Naive thymus-derived CD4-positive, alpha-beta T cell (primary cell): ENCODE results near the gene STX16. TPM values are rescaled to one million over a fixed set of nuclear protein-coding genes. Genes with fewer than 3 reads are reported as not detected.
A peak's percentile ranks its signal among the peaks of the same experiment; 100 is the strongest.

ENCODE experiments used
- ATAC-seq: fragments of 150-1000 bp; cut with Tn5 transposase; 2 replicates; pipeline ENCODE4 v1.10.0; 2021; ENCODE audit warnings: mild to moderate bottlenecking, moderate library complexity
- CTCF ChIA-PET: fragments of 350-600 bp; sonication (Branson Sonifier 250); formaldehyde crosslinking; loops from one replicate; lab custom pipeline; 2021; ENCODE audit warnings: antibody characterized with exemption; lab: Charles Lee
- POLR2A ChIA-PET: fragments of 350-600 bp; sonication (Branson Sonifier 250); formaldehyde crosslinking; loops from one replicate; lab custom pipeline; 2021; ENCODE audit warnings: antibody characterized with exemption, inconsistent platforms; lab: Charles Lee
- DNase-seq, 9 donors: peaks; one replicate each; pipeline versions ENCODE4 v3.0.0 to v3.0.0-alpha.2; 2020 to 2022; ENCODE audit warnings: mixed read lengths in 1 of 9
- H3K27ac ChIP-seq: one replicate; pipeline ENCODE4 v1.7.0; 2013; ENCODE audit warnings: mild to moderate bottlenecking, low read depth, low read length, moderate library complexity
- H3K27me3 ChIP-seq, 2 donors: one replicate each; pipeline ENCODE4 v1.7.0; 2013; ENCODE audit warnings: low read length in 2 of 2, mild to moderate bottlenecking in 2 of 2, moderate library complexity in 2 of 2; ENCODE audit not compliant: control insufficient read depth in 2 of 2, insufficient read depth in 2 of 2
- H3K36me3 ChIP-seq, 3 experiments: 1 replicate in 2 of 3; 2 replicates in 1 of 3; pipeline ENCODE4 v1.7.0; 2013; ENCODE audit warnings: low read length in 3 of 3, mild to moderate bottlenecking in 3 of 3, moderate library complexity in 1 of 3; ENCODE audit not compliant: insufficient read depth in 3 of 3, control insufficient read depth in 2 of 3
- H3K4me1 ChIP-seq, 2 donors: one replicate each; pipeline ENCODE4 v1.7.0; 2013; ENCODE audit warnings: low read length in 2 of 2, mild to moderate bottlenecking in 2 of 2, moderate library complexity in 1 of 2; ENCODE audit not compliant: control insufficient read depth in 2 of 2, insufficient read depth in 2 of 2
- H3K4me3 ChIP-seq: 2 replicates; pipeline ENCODE4 v1.7.0; 2013; ENCODE audit warnings: mild to moderate bottlenecking, low read length
- H3K9me3 ChIP-seq, 3 experiments: 1 replicate in 2 of 3; 2 replicates in 1 of 3; pipeline ENCODE4 v1.7.0; 2013; ENCODE audit warnings: low read length in 3 of 3; ENCODE audit not compliant: control insufficient read depth in 2 of 3
- H3K27ac Mint-ChIP-seq, 9 donors: one replicate each; pipeline ENCODE4 v1.8.0; 2020 to 2022; ENCODE audit warnings: mixed read lengths in 9 of 9, mild to moderate bottlenecking in 8 of 9, moderate library complexity in 5 of 9, inconsistent platforms in 2 of 9
- H3K27me3 Mint-ChIP-seq, 5 donors: one replicate each; pipeline ENCODE4 v1.8.0; 2021 to 2022; ENCODE audit warnings: mixed read lengths in 5 of 5, mild to moderate bottlenecking in 1 of 5
- H3K36me3 Mint-ChIP-seq, 5 donors: one replicate each; pipeline ENCODE4 v1.8.0; 2020 to 2022; ENCODE audit warnings: mixed read lengths in 5 of 5, mild to moderate bottlenecking in 3 of 5, inconsistent platforms in 1 of 5
- H3K4me1 Mint-ChIP-seq, 7 donors: one replicate each; pipeline ENCODE4 v1.8.0; 2020 to 2022; ENCODE audit warnings: mixed read lengths in 7 of 7, mild to moderate bottlenecking in 3 of 7, inconsistent platforms in 1 of 7
- H3K4me3 Mint-ChIP-seq, 10 donors: one replicate each; pipeline ENCODE4 v1.8.0; 2020 to 2022; ENCODE audit warnings: mild to moderate bottlenecking in 10 of 10, mixed read lengths in 10 of 10, moderate library complexity in 6 of 10, inconsistent platforms in 2 of 10
- H3K9me3 Mint-ChIP-seq, 11 donors: one replicate each; pipeline ENCODE4 v1.8.0; 2020 to 2022; ENCODE audit warnings: mixed read lengths in 11 of 11, mild to moderate bottlenecking in 4 of 11, inconsistent platforms in 1 of 11, moderate library complexity in 1 of 11
- intact Hi-C, 2 donors: fragments of 100-400 bp; cut with micrococcal nuclease; formaldehyde crosslinking; loops; one replicate each; pipeline ENCODE4 v1.15.1; 2023
- polyA plus RNA-seq, 2 donors: library from polyadenylated mRNA; unstranded; fragments of 300-500 nt; fragmentation: Illumina TruSeq; gene quantifications; one replicate each; pipeline ENCODE4 v1.2.3, GENCODE V29; 2021
- total RNA-seq, 6 experiments: library from RNA in 5 of 6; stranded (reverse) in 5 of 6; gene quantifications; 1 replicate in 5 of 6; 2 replicates in 1 of 6; pipeline ENCODE4 v1.2.3 and lab custom pipeline; 2021 to 2026

The STX16 gene
- total and polyA plus RNA-seq, 7 experiments from 2014 or later = 32.0 to 225 (median 185) TPM

DNA sequence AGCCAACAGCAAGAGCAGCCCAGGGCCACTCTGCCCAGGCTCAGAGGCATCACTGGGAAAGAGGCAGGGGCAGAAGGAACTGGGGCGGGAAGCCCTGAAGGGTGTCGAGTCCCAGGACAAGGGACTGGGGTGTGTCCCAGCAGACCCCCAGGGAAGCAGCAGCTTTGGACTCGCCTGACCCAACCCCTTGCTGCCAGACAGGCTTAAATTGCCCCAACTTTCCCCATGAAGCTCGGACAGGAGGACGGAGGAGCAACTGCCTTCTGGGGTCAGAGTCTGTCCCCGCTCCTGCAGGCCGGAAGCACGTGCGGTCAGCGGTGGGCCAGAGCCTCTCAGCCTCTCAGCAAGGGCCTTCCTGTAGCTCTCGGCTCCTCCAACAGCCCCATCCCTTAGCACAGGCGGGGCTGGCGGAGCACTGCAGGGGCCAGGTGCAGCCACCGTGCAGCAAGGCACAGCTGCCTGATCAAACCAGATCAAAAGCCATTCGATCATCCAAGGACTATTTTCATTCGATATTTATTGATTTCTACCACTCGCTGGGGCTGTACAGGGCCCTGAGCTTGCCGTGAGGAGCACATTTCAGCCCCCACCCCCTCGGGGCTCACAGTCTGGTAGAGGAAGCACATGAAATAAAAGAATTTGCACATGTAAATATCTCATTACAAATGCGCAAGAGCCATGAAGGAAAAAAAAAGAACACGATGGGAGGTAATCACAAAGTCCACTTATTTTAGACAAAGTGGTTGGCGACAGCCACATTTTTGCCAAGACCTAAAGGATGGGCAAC lies 31.8 kb upstream of the STX16 start:
- no peaks in the 10 kb centered on the region for H3K27me3 ChIP-seq

DNA sequence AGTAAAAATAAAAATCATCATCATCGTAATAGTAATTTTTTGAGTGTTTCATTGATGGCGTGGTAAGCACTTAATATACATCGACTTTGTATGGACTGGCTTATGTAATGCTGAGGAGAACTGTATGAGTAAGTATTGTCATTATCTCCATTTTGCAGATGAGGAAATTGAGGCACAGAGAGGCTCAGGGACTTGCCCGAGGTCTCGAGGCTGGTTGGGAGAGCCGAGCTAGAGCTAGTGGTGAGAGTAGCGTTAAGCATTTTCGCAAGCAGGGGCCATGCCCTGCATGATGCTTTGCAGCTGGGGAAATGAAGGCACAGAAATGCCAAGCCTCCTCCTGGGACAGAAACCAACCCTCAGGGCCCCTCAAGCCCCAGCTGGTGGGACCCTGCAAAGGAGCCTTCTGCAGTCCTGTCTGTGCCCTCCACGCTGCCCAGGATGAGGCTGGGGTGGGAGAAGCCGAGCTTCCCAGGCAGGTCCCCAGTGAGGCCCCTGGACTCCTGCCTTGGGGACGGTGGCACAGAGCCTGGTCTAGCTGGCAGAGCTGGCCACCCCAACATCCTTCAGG lies 31.1 kb upstream of the STX16 start:
- Histone ChIP-seq H3K36me3 (no peaks in the 10 kb centered on the region), H3K4me3 (no peak overlapping the region), H3K9me3 (no peaks in the 10 kb centered on the region), H3K4me1 (no peaks in the 10 kb centered on the region), H3K27ac (no peak overlapping the region), H3K27me3 (no peaks in the 10 kb centered on the region)
- ChIA-PET POLR2A (no interaction called here), CTCF (no interaction called here)
- ATAC-seq = no peak
- H3K9me3 Mint-ChIP-seq = peaks cover 0 to 4% (median 0%) of the 10 kb centered on the region in 11 donors
- no peak overlapping the region for H3K27ac Mint-ChIP-seq
- DNase-seq = no peak
- peaks cover 0 to 5% (median 0%) of the 10 kb centered on the region in 7 donors for H3K4me1 Mint-ChIP-seq
- H3K4me3 Mint-ChIP-seq = no peak overlapping the region
- intact Hi-C loops = no loop called here
- peaks cover 0 to 16% (median 10%) of the 10 kb centered on the region in 5 donors for H3K27me3 Mint-ChIP-seq
- no peaks in the 10 kb centered on the region for H3K36me3 Mint-ChIP-seq

More for the DNA sequence above, 31.8 kb upstream of the STX16 start:
- Mint-ChIP-seq H3K27ac (no peak overlapping the region), H3K9me3 (peaks cover 0 to 4% (median 0%) of the 10 kb centered on the region in 11 donors), H3K27me3 (peaks cover 0 to 16% (median 10%) of the 10 kb centered on the region in 5 donors), H3K4me3 (no peak overlapping the region), H3K4me1 (no peaks in the 10 kb centered on the region), H3K36me3 (no peaks in the 10 kb centered on the region)
- H3K36me3 ChIP-seq = no peaks in the 10 kb centered on the region
- H3K27ac ChIP-seq = no peak overlapping the region
- H3K4me3 ChIP-seq = no peak overlapping the region
- no peaks in the 10 kb centered on the region for H3K9me3 ChIP-seq
- ATAC-seq (no peak), DNase-seq (no peak)
- POLR2A ChIA-PET = no interaction called here
- CTCF ChIA-PET = no interaction called here
- H3K4me1 ChIP-seq = no peaks in the 10 kb centered on the region
- intact Hi-C loops = no loop called here

DNA sequence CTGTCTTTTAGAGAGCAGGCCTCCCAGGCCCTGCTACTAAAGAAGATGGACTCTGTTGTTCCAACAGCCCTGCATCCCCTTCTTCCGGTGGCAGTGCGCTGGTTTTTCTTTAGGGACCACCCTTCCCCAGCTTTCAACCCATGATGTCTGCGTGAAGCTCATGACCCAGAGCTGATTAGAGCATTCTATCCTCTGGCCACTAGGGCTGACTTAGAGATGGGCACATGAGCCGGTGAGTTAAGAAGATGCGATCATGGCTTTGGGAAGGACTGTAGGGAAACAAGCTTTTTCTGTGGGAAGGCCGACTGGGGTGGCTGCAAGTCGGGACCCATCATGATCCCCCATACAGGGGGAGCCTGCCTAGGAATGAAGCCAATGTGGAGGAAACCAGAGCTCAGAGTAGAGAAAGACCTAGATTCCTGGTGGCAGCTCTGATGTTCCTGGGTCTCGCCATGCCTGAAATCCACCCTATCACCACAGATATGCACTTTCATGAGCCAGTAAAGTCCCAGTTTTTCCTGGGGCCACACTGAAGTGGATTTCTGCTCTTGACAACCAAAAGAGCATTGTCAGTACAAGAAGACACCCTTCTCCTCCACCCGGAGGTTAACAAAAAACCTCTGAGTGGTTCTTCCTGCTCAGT lies 29.1 kb upstream of the STX16 start:
- no peak for ATAC-seq
- intact Hi-C loops = no loop called here
- no peak overlapping the region for H3K4me3 ChIP-seq
- H3K27me3 ChIP-seq = no peaks in the 10 kb centered on the region
- no peak for DNase-seq
- H3K4me3 Mint-ChIP-seq = no peak overlapping the region
- H3K27me3 Mint-ChIP-seq = peaks cover 0 to 16% (median 10%) of the 10 kb centered on the region in 5 donors
- CTCF ChIA-PET = no interaction called here
- peaks cover 0 to 4% (median 0%) of the 10 kb centered on the region in 11 donors for H3K9me3 Mint-ChIP-seq
- no peaks in the 10 kb centered on the region for H3K36me3 Mint-ChIP-seq
- H3K4me1 Mint-ChIP-seq = peaks cover 0 to 20% (median 5%) of the 10 kb centered on the region in 7 donors
- no peak overlapping the region for H3K27ac ChIP-seq
- no peaks in the 10 kb centered on the region for H3K36me3 ChIP-seq
- POLR2A ChIA-PET = no interaction called here
- H3K4me1 ChIP-seq = no peaks in the 10 kb centered on the region
- no peaks in the 10 kb centered on the region for H3K9me3 ChIP-seq
- H3K27ac Mint-ChIP-seq = peak overlapping the region in 2 of 9 donors; percentile 7 to 19

DNA sequence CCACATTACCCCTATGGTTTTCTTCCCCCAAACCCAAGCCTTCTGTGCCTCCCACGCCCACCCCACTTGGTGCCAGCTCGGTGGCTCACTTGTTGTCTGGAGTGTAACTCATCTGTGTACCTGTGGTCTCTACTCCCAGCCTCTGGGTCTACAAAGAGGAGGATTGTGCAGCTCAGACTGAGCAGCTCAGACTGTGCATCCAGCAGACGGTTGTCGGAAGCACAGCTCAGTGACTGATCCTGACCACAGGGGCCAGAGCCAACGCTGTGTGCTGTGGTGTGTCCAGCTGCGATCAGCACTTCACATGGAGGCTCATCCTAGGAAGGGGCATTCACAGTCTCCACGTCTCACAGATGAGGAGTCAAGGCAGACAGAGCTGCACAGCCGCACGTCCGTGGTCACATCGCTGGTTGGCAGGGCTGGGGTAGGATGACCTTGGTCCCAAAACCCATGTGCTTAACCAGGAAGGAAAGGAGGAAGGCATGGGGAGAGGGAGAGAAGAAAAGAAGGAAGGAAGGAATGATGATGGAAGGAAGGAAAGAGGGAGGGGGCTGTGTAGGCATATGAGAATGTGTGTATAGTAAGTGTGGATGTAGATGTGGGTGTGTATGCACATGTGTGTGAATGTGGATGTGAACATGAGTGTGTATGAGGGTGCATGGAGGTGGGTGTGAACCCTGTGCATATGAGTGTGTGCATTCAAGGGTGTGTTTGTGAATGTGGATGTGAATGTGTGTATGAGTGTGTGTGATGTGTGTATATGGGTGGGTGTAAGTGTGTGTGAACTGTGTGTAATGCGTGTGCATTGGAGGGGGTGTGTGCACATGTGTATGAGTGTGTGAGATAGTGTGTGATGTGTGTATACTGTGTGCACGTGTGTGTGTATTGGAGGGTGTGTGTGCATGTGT lies 28.2 kb upstream of the STX16 start:
- H3K4me1 Mint-ChIP-seq = peaks cover 0 to 29% (median 5%) of the 10 kb centered on the region in 7 donors
- Histone ChIP-seq H3K36me3 (no peaks in the 10 kb centered on the region), H3K9me3 (no peaks in the 10 kb centered on the region), H3K27me3 (no peaks in the 10 kb centered on the region), H3K27ac (no peak overlapping the region), H3K4me3 (no peak overlapping the region), H3K4me1 (no peaks in the 10 kb centered on the region)
- no peak overlapping the region for H3K4me3 Mint-ChIP-seq
- POLR2A ChIA-PET = no interaction called here
- H3K9me3 Mint-ChIP-seq = peaks cover 0 to 1% (median 0%) of the 10 kb centered on the region in 11 donors
- DNase-seq (no peak), ATAC-seq (no peak)
- H3K27me3 Mint-ChIP-seq = peaks cover 0 to 16% (median 10%) of the 10 kb centered on the region in 5 donors
- intact Hi-C loops = no loop called here
- CTCF ChIA-PET = no interaction called here
- H3K36me3 Mint-ChIP-seq = no peaks in the 10 kb centered on the region
- H3K27ac Mint-ChIP-seq = no peak overlapping the region

DNA sequence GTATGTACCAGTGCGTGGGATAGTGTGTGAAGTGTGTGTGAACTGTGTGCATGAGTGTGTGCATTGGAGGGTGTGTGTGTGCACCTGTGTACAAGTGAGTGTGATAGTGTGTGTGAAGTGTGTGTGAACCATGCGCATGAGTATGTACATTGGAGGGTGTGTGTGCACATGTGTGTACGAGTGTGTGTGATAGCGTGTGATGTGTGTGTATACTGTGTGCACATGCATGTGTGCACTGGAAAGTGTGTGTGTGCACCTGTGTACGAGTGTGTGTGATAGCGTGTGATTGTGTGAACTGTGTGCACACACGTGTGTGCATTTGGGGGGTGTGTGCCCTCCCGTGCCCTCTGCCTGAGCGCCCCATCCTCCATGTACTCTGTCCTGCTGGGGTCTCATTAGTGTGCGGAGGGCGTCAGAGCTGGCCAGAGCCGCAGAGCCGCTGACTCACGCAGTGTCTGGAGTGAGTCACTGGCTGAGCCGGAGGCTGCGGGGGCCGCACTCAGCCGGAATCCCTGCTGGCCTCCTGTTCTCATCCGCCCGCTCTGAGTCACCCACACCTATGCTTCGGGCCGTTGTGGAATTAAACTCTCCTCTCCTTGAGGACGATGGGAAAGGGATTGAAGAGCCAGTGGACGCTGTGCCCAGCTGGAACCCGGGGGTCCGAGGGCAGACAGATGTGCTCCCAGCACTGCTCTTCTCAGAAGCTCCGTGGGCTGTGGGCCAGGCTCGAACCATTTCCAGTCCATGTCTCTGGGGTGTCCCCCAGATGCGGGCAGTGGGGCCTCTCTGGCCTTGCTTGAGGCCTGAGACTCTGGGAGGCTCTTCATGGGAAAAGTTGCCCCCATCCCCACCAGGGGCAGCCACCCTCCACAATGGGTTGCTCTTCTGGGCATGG lies 27.3 kb upstream of the STX16 start:
- Mint-ChIP-seq H3K27me3 (peaks cover 0 to 12% (median 6%) of the 10 kb centered on the region in 5 donors), H3K27ac (no peak overlapping the region), H3K9me3 (peaks cover 0 to 1% (median 0%) of the 10 kb centered on the region in 11 donors), H3K36me3 (no peaks in the 10 kb centered on the region), H3K4me3 (no peak overlapping the region), H3K4me1 (peaks cover 0 to 36% (median 5%) of the 10 kb centered on the region in 7 donors)
- Histone ChIP-seq H3K36me3 (no peaks in the 10 kb centered on the region), H3K27ac (no peak overlapping the region), H3K9me3 (no peaks in the 10 kb centered on the region), H3K4me3 (no peak overlapping the region), H3K27me3 (no peaks in the 10 kb centered on the region), H3K4me1 (no peaks in the 10 kb centered on the region)
- no peak for ATAC-seq
- ChIA-PET CTCF (no interaction called here), POLR2A (no interaction called here)
- intact Hi-C loops = no loop called here
- DNase-seq = no peak
